Upper lobe of left lung (tissue), 4 donors: ENCODE measurements around the gene LRPAP1.

Source experiments
- EP300 ChIP-seq, 4 donors: sonication (generic); formaldehyde crosslinking; IDR thresholded peaks; one replicate each; pipeline ENCODE4 v1.5.1; 2017; ENCODE audit warnings: antibody characterized with exemption in 4 of 4, control low read depth in 2 of 4
- POLR2A ChIP-seq, 4 donors: fragments of 450-650 bp; IDR thresholded peaks; one replicate each; pipeline ENCODE4 v1.5.1; 2016 to 2017; ENCODE audit warnings: antibody characterized with exemption in 4 of 4, mild to moderate bottlenecking in 2 of 4
- POLR2AphosphoS5 ChIP-seq, 2 donors: sonication (generic); formaldehyde crosslinking; IDR thresholded peaks; one replicate each; pipeline ENCODE4 v1.5.1; 2017; ENCODE audit warnings: antibody characterized with exemption in 2 of 2
- TF ChIP-seq, protein P1 (sequence below), 6 experiments: fragments of 450-650 bp in 4 of 6; fragments of 200-600 bp in 2 of 6; sonication (generic) in 2 of 6; IDR thresholded peaks; one replicate each; pipeline ENCODE4 v1.5.1; 2016 to 2019; ENCODE audit warnings: antibody characterized with exemption in 6 of 6

DNA sequence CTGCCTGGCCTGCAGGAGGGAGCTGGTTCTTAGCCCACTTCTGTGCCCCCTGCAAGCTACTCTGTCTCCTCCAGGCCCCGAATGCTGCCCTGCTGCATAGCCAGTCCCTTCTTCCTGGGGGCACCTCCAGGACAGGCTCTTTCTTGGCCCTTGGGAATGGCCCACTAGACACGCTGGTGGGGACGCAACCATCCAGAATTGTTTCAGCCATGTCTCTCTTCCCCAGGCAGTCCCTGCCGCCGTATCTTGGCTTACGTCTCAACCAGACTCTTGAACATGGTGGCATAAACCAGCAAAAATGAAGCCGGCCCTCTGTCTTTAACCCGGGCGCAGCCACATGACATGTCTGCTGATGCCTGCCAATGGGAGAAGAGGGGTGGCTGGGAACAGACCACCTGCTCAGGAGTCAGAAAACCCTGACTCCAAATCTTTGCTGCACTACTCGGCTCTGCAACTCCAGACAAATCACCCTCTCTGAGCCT, 9.0 kb downstream of the LRPAP1 start:
- TF ChIP-seq POLR2A (IDR thresholded peaks at IDR 0.05) (no peak), EP300 (IDR thresholded peaks at IDR 0.05) (no peak), POLR2AphosphoS5 (IDR thresholded peaks at IDR 0.05) (no peak)
- TF ChIP-seq, protein P1, sequence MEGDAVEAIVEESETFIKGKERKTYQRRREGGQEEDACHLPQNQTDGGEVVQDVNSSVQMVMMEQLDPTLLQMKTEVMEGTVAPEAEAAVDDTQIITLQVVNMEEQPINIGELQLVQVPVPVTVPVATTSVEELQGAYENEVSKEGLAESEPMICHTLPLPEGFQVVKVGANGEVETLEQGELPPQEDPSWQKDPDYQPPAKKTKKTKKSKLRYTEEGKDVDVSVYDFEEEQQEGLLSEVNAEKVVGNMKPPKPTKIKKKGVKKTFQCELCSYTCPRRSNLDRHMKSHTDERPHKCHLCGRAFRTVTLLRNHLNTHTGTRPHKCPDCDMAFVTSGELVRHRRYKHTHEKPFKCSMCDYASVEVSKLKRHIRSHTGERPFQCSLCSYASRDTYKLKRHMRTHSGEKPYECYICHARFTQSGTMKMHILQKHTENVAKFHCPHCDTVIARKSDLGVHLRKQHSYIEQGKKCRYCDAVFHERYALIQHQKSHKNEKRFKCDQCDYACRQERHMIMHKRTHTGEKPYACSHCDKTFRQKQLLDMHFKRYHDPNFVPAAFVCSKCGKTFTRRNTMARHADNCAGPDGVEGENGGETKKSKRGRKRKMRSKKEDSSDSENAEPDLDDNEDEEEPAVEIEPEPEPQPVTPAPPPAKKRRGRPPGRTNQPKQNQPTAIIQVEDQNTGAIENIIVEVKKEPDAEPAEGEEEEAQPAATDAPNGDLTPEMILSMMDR (IDR thresholded peaks at IDR 0.05): no peak
